ENCODE measurements around the gene NDE1.
"Not testable (repeated sequence)": the region's sequence is repeated elsewhere in the genome, so short reads cannot be mapped to it uniquely, and the experiment has no call there.

NDE1 gene

GRCh38 chr16:15652293-15653001 lies 2.4 kb downstream of the NDE1 start:
- DNase-seq, result no peak

- no peak for DNase-seq
Measured at GRCh38 chr16:15653227-15653626, 3.2 kb downstream of the NDE1 start.

- DNase-seq, result no peak
Measured at GRCh38 chr16:15654591-15654990, 4.5 kb downstream of the NDE1 start.

- DNase-seq, result not testable (repeated sequence)
Measured at GRCh38 chr16:15655561-15655960, 5.5 kb downstream of the NDE1 start.

GRCh38 chr16:15658149-15658548 lies 8.1 kb downstream of the NDE1 start:
- DNase-seq, result no peak

- DNase-seq, result no peak
Measured at GRCh38 chr16:15658556-15658955, 8.5 kb downstream of the NDE1 start.

- no peak for DNase-seq
Measured at GRCh38 chr16:15660203-15660601, 10.2 kb downstream of the NDE1 start.

GRCh38 chr16:15665107-15665506 lies 15.1 kb downstream of the NDE1 start:
- DNase-seq, result no peak

- DNase-seq, result no peak
Measured at GRCh38 chr16:15667091-15667742, 17.2 kb downstream of the NDE1 start.

- DNase-seq, result no peak
Measured at GRCh38 chr16:15671530-15672117, 21.6 kb downstream of the NDE1 start.

- not testable (repeated sequence) for DNase-seq
Measured at GRCh38 chr16:15672127-15672513, 22.1 kb downstream of the NDE1 start.

- peak; percentile 33 for DNase-seq
Measured at GRCh38 chr16:15672514-15673167, 22.6 kb downstream of the NDE1 start.

- no peak for DNase-seq
Measured at GRCh38 chr16:15674571-15674970, 24.5 kb downstream of the NDE1 start.

- no peak for DNase-seq
Measured at GRCh38 chr16:15676506-15676905, 26.5 kb downstream of the NDE1 start.

- no peak for DNase-seq
Measured at GRCh38 chr16:15677447-15677846, 27.4 kb downstream of the NDE1 start.

GRCh38 chr16:15682105-15682570 lies 32.1 kb downstream of the NDE1 start:
- DNase-seq, result no peak

- DNase-seq, result no peak
Measured at GRCh38 chr16:15686287-15686686, 36.2 kb downstream of the NDE1 start.

GRCh38 chr16:15689290-15689689 lies 39.2 kb downstream of the NDE1 start:
- no peak for DNase-seq

- no peak for DNase-seq
Measured at GRCh38 chr16:15690296-15690695, 40.3 kb downstream of the NDE1 start.

GRCh38 chr16:15691046-15691445 lies 41.0 kb downstream of the NDE1 start:
- no peak for DNase-seq

- not testable (repeated sequence) for DNase-seq
Measured at GRCh38 chr16:15692508-15692907, 42.5 kb downstream of the NDE1 start.

GRCh38 chr16:15694499-15694898 lies 44.5 kb downstream of the NDE1 start:
- DNase-seq, result no peak

- no peak for DNase-seq
Measured at GRCh38 chr16:15699819-15700218, 49.8 kb downstream of the NDE1 start.

GRCh38 chr16:15701367-15701766 lies 51.3 kb downstream of the NDE1 start:
- DNase-seq, result no peak

Data from activated T-cell treated with anti-CD3 and anti-CD28 coated beads for 4 hours (primary cell).